ENCODE results near the gene HYKK. TPM values are rescaled to one million over a fixed set of nuclear protein-coding genes. Genes with fewer than 3 reads are reported as not detected.
A peak's percentile ranks its signal among the peaks of the same experiment; 100 is the strongest.
"Not testable (repeated sequence)": the region's sequence is repeated elsewhere in the genome, so short reads cannot be mapped to it uniquely, and the experiment has no call there.

Gene HYKK
- total and polyA plus RNA-seq, 2 of the 13 experiments (the other 11 are each of a cell fraction or from before 2014, with no cell fraction given): 3.5 to 5.4 TPM

DNA sequence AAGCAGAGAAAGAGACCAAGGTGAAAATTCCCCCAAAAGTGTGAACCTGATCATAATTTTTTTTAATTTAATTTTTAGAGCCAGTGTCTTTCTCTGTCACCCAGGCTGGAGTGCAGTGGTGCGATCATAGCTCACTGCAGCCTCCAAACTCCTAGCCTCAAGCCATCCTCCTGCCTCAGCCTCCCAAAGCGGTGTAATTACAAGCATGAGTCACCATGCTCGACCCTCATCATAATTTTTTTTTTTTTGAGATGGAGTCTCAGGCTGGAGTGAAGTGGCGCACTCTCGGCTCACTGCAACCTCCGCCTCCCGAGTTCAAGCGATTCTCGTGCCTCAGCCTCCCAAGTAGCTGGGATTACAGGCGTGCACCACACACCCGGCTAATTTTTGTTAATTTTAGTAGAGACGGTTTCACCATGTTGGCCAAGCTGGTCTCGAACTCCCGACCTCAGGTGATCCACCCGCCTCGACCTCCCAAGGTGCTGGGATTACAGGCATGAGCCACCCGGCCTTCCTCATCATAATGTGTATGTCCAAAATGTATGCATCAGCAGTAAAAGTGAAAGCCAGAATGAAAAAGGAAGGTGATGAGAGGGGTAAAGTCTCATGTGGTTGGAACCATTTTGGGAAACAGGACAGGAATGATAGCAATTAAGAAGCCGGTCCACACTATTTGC is 32.2 kb downstream of the HYKK start:
- ATAC-seq; in situ Hi-C loops (cut with HindIII; ENCODE audit: extremely low pct_ligation_motif_present, low pct_unique_long_range_greater_than_20kb); H3K9me3 ChIP-seq (ENCODE audit: low read length); H4K20me1 ChIP-seq (ENCODE audit: insufficient read depth, low read length); H3K27me3 ChIP-seq (ENCODE audit: control insufficient read depth in 1 of 2, insufficient read depth in 2 of 2, low read length in 2 of 2); CTCF ChIA-PET (ENCODE audit: low intra/inter-chr PET ratio, low total read pairs); FAIRE-seq; DNase-seq (ENCODE audit: low spot score); TF ChIP-seq TCF12 (IDR thresholded peaks at IDR 0.05): not testable (repeated sequence)
- TF ChIP-seq TCF12 (CRISPR knock-in tag; IDR thresholded peaks at IDR 0.05) (peak; percentile 32; the same call in 1 of the 2 replicates), ZNF607 (CRISPR knock-in tag; IDR thresholded peaks at IDR 0.05; ENCODE audit: borderline replicate concordance) (0 out of 2 replicates have a peak, but pooled peaks have one; percentile 1), MAFK (conservative IDR thresholded peaks at IDR 0.05 in 1 of 2, IDR thresholded peaks at IDR 0.05 in 1 of 2; ENCODE audit: low read length in 2 of 2) (peak; percentile 71 to 77), KDM3A (CRISPR knock-in tag; IDR thresholded peaks at IDR 0.05; ENCODE audit: low read depth) (peak; percentile 2; the same call in 1 of the 2 replicates), MAFF (IDR thresholded peaks at IDR 0.05; ENCODE audit: low read depth, low read length) (peak; percentile 61)
- TF ChIP-seq, protein P1, sequence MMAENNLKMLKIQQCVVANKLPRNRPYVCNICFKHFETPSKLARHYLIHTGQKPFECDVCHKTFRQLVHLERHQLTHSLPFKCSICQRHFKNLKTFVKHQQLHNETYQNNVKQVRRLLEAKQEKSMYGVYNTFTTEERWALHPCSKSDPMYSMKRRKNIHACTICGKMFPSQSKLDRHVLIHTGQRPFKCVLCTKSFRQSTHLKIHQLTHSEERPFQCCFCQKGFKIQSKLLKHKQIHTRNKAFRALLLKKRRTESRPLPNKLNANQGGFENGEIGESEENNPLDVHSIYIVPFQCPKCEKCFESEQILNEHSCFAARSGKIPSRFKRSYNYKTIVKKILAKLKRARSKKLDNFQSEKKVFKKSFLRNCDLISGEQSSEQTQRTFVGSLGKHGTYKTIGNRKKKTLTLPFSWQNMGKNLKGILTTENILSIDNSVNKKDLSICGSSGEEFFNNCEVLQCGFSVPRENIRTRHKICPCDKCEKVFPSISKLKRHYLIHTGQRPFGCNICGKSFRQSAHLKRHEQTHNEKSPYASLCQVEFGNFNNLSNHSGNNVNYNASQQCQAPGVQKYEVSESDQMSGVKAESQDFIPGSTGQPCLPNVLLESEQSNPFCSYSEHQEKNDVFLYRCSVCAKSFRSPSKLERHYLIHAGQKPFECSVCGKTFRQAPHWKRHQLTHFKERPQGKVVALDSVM (CRISPR knock-in tag; IDR thresholded peaks at IDR 0.05): peak; percentile 88
- Histone ChIP-seq H3K4me3 (replicated peaks in 1 of 3; ENCODE audit: insufficient read depth in 1 of 3, low read depth in 2 of 3, low read length in 3 of 3) (peak overlapping the region; percentile 83 to 88 (median 87)), H3K4me1 (ENCODE audit: insufficient read depth, low read length) (peaks cover 25% of the 10 kb centered on the region), H3K9ac (ENCODE audit: insufficient read depth, low read depth, low read length) (peak overlapping the region; percentile 87), H2AFZ (ENCODE audit: low read length) (peak overlapping the region; percentile 71), H3K79me2 (ENCODE audit: insufficient read depth, low read length) (peaks cover 24% of the 10 kb centered on the region), H3K36me3 (replicated peaks in 1 of 2; ENCODE audit: control insufficient read depth in 1 of 2, insufficient read depth in 2 of 2, low read length in 2 of 2) (peaks cover 0 to 11% of the 10 kb centered on the region in 2 experiments; a peak in 2 of 5 replicates), H3K4me2 (ENCODE audit: low read depth, low read length) (peak overlapping the region; percentile 89), H3K27ac (ENCODE audit: extremely low read length, insufficient read depth, low read length) (peak overlapping the region; percentile 94)
- POLR2A ChIA-PET: interaction anchor here (0.6 to 3.4 kb wide), 16 partner anchors 9 to 409 kb away, joined by 3 to 40 read pairs (median 4); partner anchors contain the start of genes CHRNA5, HYKK, IREB2 and SKIC8
- WGBS (ENCODE audit: low lambda C conversion rate): 85% methylated on average over 18 of the region's 18 CpGs
- intact Hi-C loops (cut with micrococcal nuclease; ENCODE audit: unreplicated experiment): loop anchor here (1.0 to 5.0 kb wide), 2 partner anchors 26 to 32 kb away; partner anchors contain the start of genes CHRNA5 and HYKK
- BruUV-seq (replicated peaks): TSS peak; percentile 89

All from HepG2 (cell line).